Neural cell (in vitro differentiated cells): Measurements from ENCODE around the gene NID2. TPM values are rescaled to one million over a fixed set of nuclear protein-coding genes. Genes with fewer than 3 reads are reported as not detected.

ENCODE experiments used
- H2AFZ ChIP-seq: fragments of 200-600, 300-800 bp; sonication (generic), shearing (Covaris generic); 2 replicates; pipeline ENCODE4 v1.6.0; 2014; ENCODE audit warnings: low read depth, mild to moderate bottlenecking, antibody characterized with exemption, low read length, moderate library complexity
- H3F3A ChIP-seq: fragments of 200-600 bp; shearing (Covaris generic); 2 replicates; pipeline ENCODE4 v1.6.1; 2016; ENCODE audit warnings: mild to moderate bottlenecking, moderate library complexity, mixed read lengths, antibody characterized with exemption, low read length; ENCODE audit not compliant: insufficient read depth, poor library complexity, severe bottlenecking
- H3K27ac ChIP-seq: fragments of 200-600, 300-800 bp; sonication (generic), shearing (Covaris generic); 2 replicates; pipeline ENCODE4 v1.5.1; 2014; ENCODE audit warnings: mild to moderate bottlenecking, low read length, moderate library complexity
- H3K27me3 ChIP-seq: fragments of 300-800, 200-600 bp; sonication (generic), shearing (Covaris generic); 2 replicates; pipeline ENCODE4 v1.6.0; 2014; ENCODE audit warnings: mild to moderate bottlenecking, low read depth, low read length, moderate library complexity; ENCODE audit not compliant: insufficient read depth
- H3K36me3 ChIP-seq: fragments of 300-800, 200-600 bp; sonication (generic), shearing (Covaris generic); 2 replicates; pipeline ENCODE4 v1.5.1; 2014; ENCODE audit warnings: mild to moderate bottlenecking, antibody characterized with exemption, low read length, moderate library complexity; ENCODE audit not compliant: insufficient read depth
- H3K4me2 ChIP-seq: fragments of 300-800, 200-600 bp; sonication (generic), shearing (Covaris generic); 2 replicates; pipeline ENCODE4 v1.6.0; 2014; ENCODE audit warnings: mild to moderate bottlenecking, low read length
- H3K4me3 ChIP-seq: fragments of 300-800, 200-600 bp; sonication (generic), shearing (Covaris generic); 2 replicates; pipeline ENCODE4 v1.5.1; 2014; ENCODE audit warnings: mild to moderate bottlenecking, low read length, moderate library complexity
- H3K79me2 ChIP-seq: fragments of 200-600 bp; shearing (Covaris generic); replicated peaks from 2 replicates; pipeline ENCODE4 v1.6.0; 2014; ENCODE audit warnings: mild to moderate bottlenecking, low read length, moderate library complexity; ENCODE audit not compliant: insufficient read depth
- H3K9ac ChIP-seq: fragments of 300-800, 200-600 bp; sonication (generic), shearing (Covaris generic); 2 replicates; pipeline ENCODE4 v1.6.1; 2016; ENCODE audit warnings: mild to moderate bottlenecking, low read length, mixed read lengths
- H3K9me2 ChIP-seq: fragments of 200-600 bp; shearing (Covaris generic); 2 replicates; pipeline ENCODE4 v1.6.1; 2016; ENCODE audit warnings: mild to moderate bottlenecking, low read length, mixed read lengths; ENCODE audit not compliant: insufficient read depth
- H3K9me3 ChIP-seq: fragments of 200-600, 300-800 bp; sonication (generic), shearing (Covaris generic); 2 replicates; pipeline ENCODE4 v1.6.1; 2016; ENCODE audit warnings: mild to moderate bottlenecking, mixed run types, low read length, moderate library complexity, mixed read lengths
- H4K20me1 ChIP-seq: fragments of 200-600 bp; shearing (Covaris generic); 2 replicates; pipeline ENCODE4 v1.6.1; 2016; ENCODE audit warnings: mild to moderate bottlenecking, mixed run types; ENCODE audit not compliant: insufficient read depth
- CTCF ChIP-seq: fragments of 450-650 bp; IDR thresholded peaks from 2 replicates; pipeline ENCODE4 v1.5.1; 2014; ENCODE audit warnings: antibody characterized with exemption, mild to moderate bottlenecking, moderate library complexity; ENCODE audit not compliant: poor library complexity, severe bottlenecking
- EP300 ChIP-seq: fragments of 450-650 bp; conservative IDR thresholded peaks from 2 replicates; pipeline ENCODE4 v1.6.1; 2014; ENCODE audit warnings: antibody characterized with exemption, mild to moderate bottlenecking, moderate library complexity; ENCODE audit not compliant: poor library complexity, severe bottlenecking
- EZH2 ChIP-seq: fragments of 200-600, 300-800 bp; shearing (Covaris generic), sonication (generic); IDR thresholded peaks from 2 replicates; pipeline ENCODE4 v1.6.1; 2014; ENCODE audit warnings: antibody characterized with exemption, low read length, borderline replicate concordance, mild to moderate bottlenecking; ENCODE audit not compliant: insufficient read depth, poor library complexity, severe bottlenecking
- MXI1 ChIP-seq: fragments of 450-650 bp; conservative IDR thresholded peaks from 2 replicates; pipeline ENCODE4 v1.6.1; 2014; ENCODE audit warnings: antibody characterized with exemption, mild to moderate bottlenecking; ENCODE audit not compliant: poor library complexity, severe bottlenecking
- POLR2AphosphoS5 ChIP-seq: IDR thresholded peaks from 2 replicates; pipeline ENCODE4 v1.6.1; 2012
- RAD21 ChIP-seq: fragments of 450-650 bp; conservative IDR thresholded peaks from 2 replicates; pipeline ENCODE4 v1.6.1; 2014; ENCODE audit warnings: antibody characterized with exemption, mild to moderate bottlenecking, moderate library complexity
- REST ChIP-seq: IDR thresholded peaks from 2 replicates; pipeline ENCODE4 v1.6.1; 2012; ENCODE audit warnings: borderline replicate concordance
- SMC3 ChIP-seq: fragments of 450-650 bp; conservative IDR thresholded peaks from 2 replicates; pipeline ENCODE4 v1.6.1; 2014; ENCODE audit warnings: antibody characterized with exemption, mild to moderate bottlenecking, moderate library complexity; ENCODE audit not compliant: poor library complexity
- TAF1 ChIP-seq: IDR thresholded peaks from 2 replicates; pipeline ENCODE4 v1.6.1; 2012; ENCODE audit warnings: low read depth
- polyA plus RNA-seq: library from polyadenylated mRNA; depleted of rRNA; stranded (reverse); fragments of >200 nt; gene quantifications from 2 replicates; pipeline ENCODE4 v1.2.3, GENCODE V29; 2014

NID2 gene
- polyA plus RNA-seq, 1 donor from 2014 or later = 1.1 TPM

- H4K20me1 ChIP-seq = no peaks in the 10 kb centered on the region
- H3F3A ChIP-seq = no peaks in the 10 kb centered on the region
- H2AFZ ChIP-seq = no peak overlapping the region
- no peak overlapping the region for H3K27ac ChIP-seq
- H3K36me3 ChIP-seq = no peaks in the 10 kb centered on the region
- H3K4me2 ChIP-seq = no peak overlapping the region
- no peak overlapping the region for H3K9ac ChIP-seq
- no peaks in the 10 kb centered on the region for H3K9me2 ChIP-seq
- H3K9me3 ChIP-seq = no peaks in the 10 kb centered on the region
- H3K79me2 ChIP-seq = no peaks in the 10 kb centered on the region
- no peak overlapping the region for H3K4me3 ChIP-seq
- TF ChIP-seq EP300 (no peak), CTCF (no peak), EZH2 (no peak), REST (no peak), RAD21 (no peak), SMC3 (no peak), TAF1 (no peak), POLR2AphosphoS5 (no peak), MXI1 (no peak)
- no peaks in the 10 kb centered on the region for H3K27me3 ChIP-seq
Observed at GRCh38 chr14:52110441-52111086, 41.7 kb upstream of the NID2 start.

GRCh38 chr14:52108823-52109222 is 40.0 kb upstream of the NID2 start:
- Histone ChIP-seq H3K9me2 (no peaks in the 10 kb centered on the region), H3K27me3 (no peaks in the 10 kb centered on the region), H3K36me3 (no peaks in the 10 kb centered on the region), H4K20me1 (no peaks in the 10 kb centered on the region), H3F3A (no peaks in the 10 kb centered on the region), H3K79me2 (no peaks in the 10 kb centered on the region), H3K9ac (no peak overlapping the region), H3K4me3 (no peak overlapping the region), H3K27ac (no peak overlapping the region), H2AFZ (no peak overlapping the region), H3K9me3 (no peaks in the 10 kb centered on the region), H3K4me2 (no peak overlapping the region)
- TF ChIP-seq CTCF (no peak), TAF1 (no peak), SMC3 (no peak)
